Measurements from ENCODE around the gene SV2B.

DNA sequence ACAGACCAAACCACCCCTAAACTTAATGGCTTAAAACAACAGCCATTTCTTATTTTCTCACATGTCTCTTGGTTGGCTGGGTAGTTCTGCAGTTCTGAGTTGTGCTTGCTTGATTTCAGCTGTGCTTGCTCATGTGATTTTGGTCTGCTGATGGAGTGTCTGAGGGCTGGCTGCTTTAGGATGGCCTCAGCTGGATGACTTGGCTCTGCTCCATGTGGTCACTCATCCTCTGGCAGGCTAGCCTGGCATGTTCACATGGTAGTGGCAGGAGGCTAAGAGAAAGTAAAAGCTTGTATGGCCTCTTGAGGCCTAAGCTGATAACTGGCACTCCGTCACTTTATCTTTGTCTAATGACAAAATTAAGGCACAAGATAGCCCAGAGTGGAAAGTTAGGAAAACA lies 4.1 kb downstream of the SV2B start:
- TF ChIP-seq, protein P1, sequence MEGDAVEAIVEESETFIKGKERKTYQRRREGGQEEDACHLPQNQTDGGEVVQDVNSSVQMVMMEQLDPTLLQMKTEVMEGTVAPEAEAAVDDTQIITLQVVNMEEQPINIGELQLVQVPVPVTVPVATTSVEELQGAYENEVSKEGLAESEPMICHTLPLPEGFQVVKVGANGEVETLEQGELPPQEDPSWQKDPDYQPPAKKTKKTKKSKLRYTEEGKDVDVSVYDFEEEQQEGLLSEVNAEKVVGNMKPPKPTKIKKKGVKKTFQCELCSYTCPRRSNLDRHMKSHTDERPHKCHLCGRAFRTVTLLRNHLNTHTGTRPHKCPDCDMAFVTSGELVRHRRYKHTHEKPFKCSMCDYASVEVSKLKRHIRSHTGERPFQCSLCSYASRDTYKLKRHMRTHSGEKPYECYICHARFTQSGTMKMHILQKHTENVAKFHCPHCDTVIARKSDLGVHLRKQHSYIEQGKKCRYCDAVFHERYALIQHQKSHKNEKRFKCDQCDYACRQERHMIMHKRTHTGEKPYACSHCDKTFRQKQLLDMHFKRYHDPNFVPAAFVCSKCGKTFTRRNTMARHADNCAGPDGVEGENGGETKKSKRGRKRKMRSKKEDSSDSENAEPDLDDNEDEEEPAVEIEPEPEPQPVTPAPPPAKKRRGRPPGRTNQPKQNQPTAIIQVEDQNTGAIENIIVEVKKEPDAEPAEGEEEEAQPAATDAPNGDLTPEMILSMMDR (conservative IDR thresholded peaks at IDR 0.05; ENCODE audit: low read depth, low read length): no peak
- no peak for TF ChIP-seq EZH2 (IDR thresholded peaks at IDR 0.05; ENCODE audit: low read length, unreplicated experiment)
- TF ChIP-seq EZH2phosphoT487 (IDR thresholded peaks at IDR 0.05; ENCODE audit: borderline replicate concordance, low read length): no peak
